ENCODE measurements around the gene STK24. TPM values are rescaled to one million over a fixed set of nuclear protein-coding genes. Genes with fewer than 3 reads are reported as not detected.

The STK24 gene
- total RNA-seq, 1 donor from 2014 or later, result 94.6 TPM

DNA sequence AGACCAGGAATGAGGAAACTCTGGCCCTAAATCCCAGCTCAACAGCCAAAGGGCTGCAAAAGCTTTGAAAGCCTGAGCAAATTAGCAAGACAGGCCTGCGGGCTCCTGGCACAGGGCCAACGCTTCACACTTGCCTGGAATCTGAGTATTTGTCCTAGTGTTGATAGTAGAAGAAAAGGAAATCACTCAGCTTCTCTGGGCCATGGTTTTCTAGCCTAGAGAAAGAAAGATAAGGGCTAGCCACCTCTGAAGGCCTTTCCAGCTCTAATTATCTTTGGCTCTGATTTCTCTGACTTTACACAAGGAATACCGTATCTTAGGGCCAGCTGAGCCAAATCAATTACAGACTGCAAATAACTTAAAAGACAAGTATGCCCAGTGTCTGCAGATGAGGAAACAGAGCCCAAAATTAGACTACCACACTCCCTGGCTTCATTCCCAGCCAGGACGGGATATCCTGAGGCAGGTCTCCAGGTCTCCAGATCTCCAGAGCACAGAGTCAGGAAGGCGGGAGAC lies 69.6 kb downstream of the STK24 start:
- H3K9me3 ChIP-seq, result no peaks in the 10 kb centered on the region
- DNase-seq (peak; percentile 73), ATAC-seq (peak; percentile 38)
- H3K27ac ChIP-seq, result peak overlapping the region; percentile 75
- no peak overlapping the region for H3K4me3 ChIP-seq
- TF ChIP-seq, protein P1, sequence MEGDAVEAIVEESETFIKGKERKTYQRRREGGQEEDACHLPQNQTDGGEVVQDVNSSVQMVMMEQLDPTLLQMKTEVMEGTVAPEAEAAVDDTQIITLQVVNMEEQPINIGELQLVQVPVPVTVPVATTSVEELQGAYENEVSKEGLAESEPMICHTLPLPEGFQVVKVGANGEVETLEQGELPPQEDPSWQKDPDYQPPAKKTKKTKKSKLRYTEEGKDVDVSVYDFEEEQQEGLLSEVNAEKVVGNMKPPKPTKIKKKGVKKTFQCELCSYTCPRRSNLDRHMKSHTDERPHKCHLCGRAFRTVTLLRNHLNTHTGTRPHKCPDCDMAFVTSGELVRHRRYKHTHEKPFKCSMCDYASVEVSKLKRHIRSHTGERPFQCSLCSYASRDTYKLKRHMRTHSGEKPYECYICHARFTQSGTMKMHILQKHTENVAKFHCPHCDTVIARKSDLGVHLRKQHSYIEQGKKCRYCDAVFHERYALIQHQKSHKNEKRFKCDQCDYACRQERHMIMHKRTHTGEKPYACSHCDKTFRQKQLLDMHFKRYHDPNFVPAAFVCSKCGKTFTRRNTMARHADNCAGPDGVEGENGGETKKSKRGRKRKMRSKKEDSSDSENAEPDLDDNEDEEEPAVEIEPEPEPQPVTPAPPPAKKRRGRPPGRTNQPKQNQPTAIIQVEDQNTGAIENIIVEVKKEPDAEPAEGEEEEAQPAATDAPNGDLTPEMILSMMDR (IDR thresholded peaks at IDR 0.05), result no peak
- no peaks in the 10 kb centered on the region for H3K27me3 ChIP-seq
- H3K36me3 ChIP-seq, result no peaks in the 10 kb centered on the region
- peaks cover 76% of the 10 kb centered on the region for H3K4me1 ChIP-seq
- intact Hi-C loops (cut with DNase I), result no loop called here

DNA sequence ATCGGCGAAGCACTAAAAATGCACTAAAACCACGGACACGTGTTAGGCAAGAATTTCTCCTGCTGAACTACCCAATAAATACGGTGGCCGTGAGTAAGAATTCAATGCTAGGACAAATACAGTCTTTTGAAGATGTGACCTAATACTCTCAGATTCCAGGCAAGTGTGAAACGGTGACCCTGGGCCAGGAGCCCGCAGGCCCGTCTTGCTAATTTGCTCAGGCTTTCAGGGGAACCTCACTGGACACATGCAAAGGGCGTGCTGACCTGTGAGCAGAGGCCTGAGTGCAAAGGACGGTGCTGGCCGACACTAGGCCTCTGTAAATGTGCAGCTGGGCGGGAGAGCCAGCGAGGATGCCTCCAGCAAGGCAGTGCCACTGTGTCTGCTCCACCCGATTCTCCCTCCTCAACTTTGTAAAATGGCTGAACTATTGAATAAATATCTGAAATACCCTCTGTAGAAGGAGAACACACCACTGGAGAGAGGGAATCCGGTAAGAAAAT lies 70.1 kb downstream of the STK24 start:
- intact Hi-C loops (cut with DNase I), result no loop called here

DNA sequence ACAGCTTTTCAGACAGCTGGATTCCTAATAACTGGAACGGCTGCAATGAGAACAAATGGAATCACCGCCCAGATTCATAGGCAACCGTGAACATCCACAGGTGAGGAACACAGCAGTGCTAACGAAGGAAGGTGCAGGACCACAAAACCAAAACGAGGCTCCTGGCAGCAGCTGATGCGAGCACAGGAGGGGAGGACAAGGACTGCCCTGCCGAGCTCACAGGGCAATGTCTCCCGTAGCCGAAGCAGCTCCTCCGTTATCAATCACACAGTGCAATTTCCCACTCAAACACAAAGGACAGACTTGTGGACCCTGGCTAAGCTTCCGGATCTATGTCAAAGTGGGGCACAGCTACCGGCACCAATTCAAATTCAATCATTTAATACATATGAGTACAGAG lies 70.6 kb downstream of the STK24 start:
- peak overlapping the region; percentile 15 for H3K27ac ChIP-seq
- no peaks in the 10 kb centered on the region for H3K27me3 ChIP-seq
- DNase-seq (no peak), ATAC-seq (no peak)
- H3K36me3 ChIP-seq, result no peaks in the 10 kb centered on the region
- H3K9me3 ChIP-seq, result no peaks in the 10 kb centered on the region
- intact Hi-C loops (cut with DNase I), result no loop called here
- peaks cover 77% of the 10 kb centered on the region for H3K4me1 ChIP-seq
- no peak overlapping the region for H3K4me3 ChIP-seq
- TF ChIP-seq, protein P1 (IDR thresholded peaks at IDR 0.05), result no peak

More for the DNA sequence above, 70.1 kb downstream of the STK24 start:
- Histone ChIP-seq H3K9me3 (no peaks in the 10 kb centered on the region), H3K4me3 (no peak overlapping the region), H3K27ac (peak overlapping the region; percentile 75), H3K36me3 (no peaks in the 10 kb centered on the region), H3K4me1 (peaks cover 77% of the 10 kb centered on the region), H3K27me3 (no peaks in the 10 kb centered on the region)
- TF ChIP-seq, protein P1 (IDR thresholded peaks at IDR 0.05), result no peak
- no peak for ATAC-seq
- DNase-seq, result peak; percentile 54

DNA sequence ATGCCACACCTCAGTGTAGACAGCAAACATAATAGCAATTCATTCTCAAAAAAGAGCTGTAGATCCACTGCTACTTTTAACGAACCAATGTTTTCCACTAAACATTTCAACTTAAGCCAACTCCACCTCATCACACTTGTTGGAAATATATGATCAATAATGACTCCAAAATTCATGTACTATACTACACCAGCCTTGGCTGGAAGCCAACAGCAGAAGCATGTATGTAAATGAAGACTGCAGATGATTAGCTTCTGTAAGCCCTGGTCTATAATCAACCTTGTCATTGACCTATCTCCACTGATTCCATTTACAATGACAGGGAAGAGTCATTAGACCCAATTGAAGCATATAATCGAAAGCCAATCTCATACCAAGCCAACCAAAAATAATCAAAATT lies 71.7 kb downstream of the STK24 start:
- peaks cover 72% of the 10 kb centered on the region for H3K4me1 ChIP-seq
- DNase-seq, result no peak
- no peaks in the 10 kb centered on the region for H3K27me3 ChIP-seq
- no peak for ATAC-seq
- H3K9me3 ChIP-seq, result no peaks in the 10 kb centered on the region
- H3K36me3 ChIP-seq, result no peaks in the 10 kb centered on the region
- TF ChIP-seq, protein P1 (IDR thresholded peaks at IDR 0.05), result no peak
- H3K4me3 ChIP-seq, result no peak overlapping the region
- H3K27ac ChIP-seq, result no peak overlapping the region
- intact Hi-C loops (cut with DNase I), result no loop called here

DNA sequence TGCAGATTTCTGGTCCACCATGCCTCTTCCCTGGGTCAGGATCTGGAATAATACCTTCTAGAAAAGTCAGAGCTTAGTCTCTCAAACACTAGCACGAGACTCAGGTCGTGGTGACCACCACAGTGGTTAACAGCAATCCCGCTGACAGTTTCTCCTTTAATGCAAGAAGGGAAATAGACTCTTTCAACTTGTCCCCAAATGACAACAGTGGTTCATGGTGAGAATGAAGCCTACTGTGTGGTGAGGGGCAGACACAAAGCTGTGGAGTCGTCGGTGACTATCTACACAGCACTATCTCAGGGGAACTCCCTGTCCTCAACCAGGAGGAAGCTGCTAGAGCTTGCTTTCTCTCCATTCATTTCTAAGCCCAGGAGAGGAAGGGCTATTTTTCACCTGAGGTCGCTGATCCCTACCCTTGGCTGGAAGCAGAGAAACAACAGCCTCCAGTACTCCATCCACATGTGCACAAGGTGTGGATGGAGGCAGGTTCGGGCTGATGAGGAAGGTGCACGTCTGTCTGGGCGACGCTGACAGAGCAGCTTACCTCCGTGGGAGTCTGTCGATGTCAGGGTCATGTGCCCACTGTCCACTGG lies 72.4 kb downstream of the STK24 start:
- intact Hi-C loops (cut with DNase I), result no loop called here
- TF ChIP-seq, protein P1 (IDR thresholded peaks at IDR 0.05), result no peak
- Histone ChIP-seq H3K4me3 (no peak overlapping the region), H3K27ac (no peak overlapping the region), H3K36me3 (peaks cover 4% of the 10 kb centered on the region), H3K4me1 (peaks cover 65% of the 10 kb centered on the region), H3K9me3 (no peaks in the 10 kb centered on the region), H3K27me3 (no peaks in the 10 kb centered on the region)
- DNase-seq, result peak; percentile 49
- no peak for ATAC-seq

Measured in upper lobe of right lung (tissue), 1 donor.